ENCODE results near the gene CYP2S1. TPM values are rescaled to one million over a fixed set of nuclear protein-coding genes. Genes with fewer than 3 reads are reported as not detected.

Gene CYP2S1
- total RNA-seq, 1 experiment from 2014 or later = 191 TPM

- ATAC-seq = no peak
- Mint-ChIP-seq H3K9me3 (no peaks in the 10 kb centered on the region), H3K27me3 (ENCODE audit: low read depth) (no peaks in the 10 kb centered on the region), H3K4me3 (no peak overlapping the region), H3K36me3 (peaks cover 9% of the 10 kb centered on the region), H3K4me1 (peaks cover 58% of the 10 kb centered on the region), H3K27ac (peak overlapping the region; percentile 32; the same call in 1 of the 2 replicates)
- no peak for DNase-seq (ENCODE audit: low spot score)
- POLR2A ChIA-PET = no interaction called here
- CTCF ChIA-PET = no interaction called here
- TF ChIP-seq PRDM15 (CRISPR knock-in tag; IDR thresholded peaks at IDR 0.05) = no peak
- TF ChIP-seq EMX1 (CRISPR knock-in tag; IDR thresholded peaks at IDR 0.05) = no peak
- TF ChIP-seq SMAD3 (CRISPR knock-in tag; IDR thresholded peaks at IDR 0.05; ENCODE audit: borderline replicate concordance) = no peak
- TF ChIP-seq, protein P1, sequence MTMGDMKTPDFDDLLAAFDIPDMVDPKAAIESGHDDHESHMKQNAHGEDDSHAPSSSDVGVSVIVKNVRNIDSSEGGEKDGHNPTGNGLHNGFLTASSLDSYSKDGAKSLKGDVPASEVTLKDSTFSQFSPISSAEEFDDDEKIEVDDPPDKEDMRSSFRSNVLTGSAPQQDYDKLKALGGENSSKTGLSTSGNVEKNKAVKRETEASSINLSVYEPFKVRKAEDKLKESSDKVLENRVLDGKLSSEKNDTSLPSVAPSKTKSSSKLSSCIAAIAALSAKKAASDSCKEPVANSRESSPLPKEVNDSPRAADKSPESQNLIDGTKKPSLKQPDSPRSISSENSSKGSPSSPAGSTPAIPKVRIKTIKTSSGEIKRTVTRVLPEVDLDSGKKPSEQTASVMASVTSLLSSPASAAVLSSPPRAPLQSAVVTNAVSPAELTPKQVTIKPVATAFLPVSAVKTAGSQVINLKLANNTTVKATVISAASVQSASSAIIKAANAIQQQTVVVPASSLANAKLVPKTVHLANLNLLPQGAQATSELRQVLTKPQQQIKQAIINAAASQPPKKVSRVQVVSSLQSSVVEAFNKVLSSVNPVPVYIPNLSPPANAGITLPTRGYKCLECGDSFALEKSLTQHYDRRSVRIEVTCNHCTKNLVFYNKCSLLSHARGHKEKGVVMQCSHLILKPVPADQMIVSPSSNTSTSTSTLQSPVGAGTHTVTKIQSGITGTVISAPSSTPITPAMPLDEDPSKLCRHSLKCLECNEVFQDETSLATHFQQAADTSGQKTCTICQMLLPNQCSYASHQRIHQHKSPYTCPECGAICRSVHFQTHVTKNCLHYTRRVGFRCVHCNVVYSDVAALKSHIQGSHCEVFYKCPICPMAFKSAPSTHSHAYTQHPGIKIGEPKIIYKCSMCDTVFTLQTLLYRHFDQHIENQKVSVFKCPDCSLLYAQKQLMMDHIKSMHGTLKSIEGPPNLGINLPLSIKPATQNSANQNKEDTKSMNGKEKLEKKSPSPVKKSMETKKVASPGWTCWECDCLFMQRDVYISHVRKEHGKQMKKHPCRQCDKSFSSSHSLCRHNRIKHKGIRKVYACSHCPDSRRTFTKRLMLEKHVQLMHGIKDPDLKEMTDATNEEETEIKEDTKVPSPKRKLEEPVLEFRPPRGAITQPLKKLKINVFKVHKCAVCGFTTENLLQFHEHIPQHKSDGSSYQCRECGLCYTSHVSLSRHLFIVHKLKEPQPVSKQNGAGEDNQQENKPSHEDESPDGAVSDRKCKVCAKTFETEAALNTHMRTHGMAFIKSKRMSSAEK (CRISPR knock-in tag; IDR thresholded peaks at IDR 0.05; ENCODE audit: borderline replicate concordance) = no peak
- no peak for TF ChIP-seq OVOL2 (CRISPR knock-in tag; IDR thresholded peaks at IDR 0.05; ENCODE audit: borderline replicate concordance)
- TF ChIP-seq NFATC4 (CRISPR knock-in tag; IDR thresholded peaks at IDR 0.05) = no peak
- no peak for TF ChIP-seq ATF2 (CRISPR knock-in tag; IDR thresholded peaks at IDR 0.05; ENCODE audit: borderline replicate concordance, low read depth)
- no peak for TF ChIP-seq AFF4 (CRISPR knock-in tag; IDR thresholded peaks at IDR 0.05; ENCODE audit: borderline replicate concordance)
- no peak for TF ChIP-seq ZSCAN18 (CRISPR knock-in tag; IDR thresholded peaks at IDR 0.05)
- TF ChIP-seq, protein P2, sequence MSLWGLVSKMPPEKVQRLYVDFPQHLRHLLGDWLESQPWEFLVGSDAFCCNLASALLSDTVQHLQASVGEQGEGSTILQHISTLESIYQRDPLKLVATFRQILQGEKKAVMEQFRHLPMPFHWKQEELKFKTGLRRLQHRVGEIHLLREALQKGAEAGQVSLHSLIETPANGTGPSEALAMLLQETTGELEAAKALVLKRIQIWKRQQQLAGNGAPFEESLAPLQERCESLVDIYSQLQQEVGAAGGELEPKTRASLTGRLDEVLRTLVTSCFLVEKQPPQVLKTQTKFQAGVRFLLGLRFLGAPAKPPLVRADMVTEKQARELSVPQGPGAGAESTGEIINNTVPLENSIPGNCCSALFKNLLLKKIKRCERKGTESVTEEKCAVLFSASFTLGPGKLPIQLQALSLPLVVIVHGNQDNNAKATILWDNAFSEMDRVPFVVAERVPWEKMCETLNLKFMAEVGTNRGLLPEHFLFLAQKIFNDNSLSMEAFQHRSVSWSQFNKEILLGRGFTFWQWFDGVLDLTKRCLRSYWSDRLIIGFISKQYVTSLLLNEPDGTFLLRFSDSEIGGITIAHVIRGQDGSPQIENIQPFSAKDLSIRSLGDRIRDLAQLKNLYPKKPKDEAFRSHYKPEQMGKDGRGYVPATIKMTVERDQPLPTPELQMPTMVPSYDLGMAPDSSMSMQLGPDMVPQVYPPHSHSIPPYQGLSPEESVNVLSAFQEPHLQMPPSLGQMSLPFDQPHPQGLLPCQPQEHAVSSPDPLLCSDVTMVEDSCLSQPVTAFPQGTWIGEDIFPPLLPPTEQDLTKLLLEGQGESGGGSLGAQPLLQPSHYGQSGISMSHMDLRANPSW (CRISPR knock-in tag; conservative IDR thresholded peaks at IDR 0.05; ENCODE audit: low read depth) = no peak
- TF ChIP-seq TP53 (CRISPR knock-in tag; IDR thresholded peaks at IDR 0.05) = no peak
- no peak for TF ChIP-seq TCF7 (CRISPR knock-in tag; IDR thresholded peaks at IDR 0.05; ENCODE audit: low read depth)
- TF ChIP-seq ESRRA (CRISPR knock-in tag; IDR thresholded peaks at IDR 0.05; ENCODE audit: borderline replicate concordance) = no peak
- TF ChIP-seq E2F1 (CRISPR knock-in tag; IDR thresholded peaks at IDR 0.05) = no peak
- TF ChIP-seq SMAD4 (CRISPR knock-in tag; IDR thresholded peaks at IDR 0.05) = no peak
- no peak for TF ChIP-seq ELF4 (CRISPR knock-in tag; IDR thresholded peaks at IDR 0.05; ENCODE audit: low read depth)
- TF ChIP-seq ZNF317 (CRISPR knock-in tag; IDR thresholded peaks at IDR 0.05; ENCODE audit: borderline replicate concordance, low read depth) = no peak
These were observed 29.2 kb downstream of the CYP2S1 start for GRCh38 chr19:41222240-41222639.
